ENCODE results near the gene CCBE1. TPM values are rescaled to one million over a fixed set of nuclear protein-coding genes. Genes with fewer than 3 reads are reported as not detected.

CCBE1 gene
- total RNA-seq, 4 donors from 2014 or later: 1.3 to 30.2 (median 8.0) TPM

- ATAC-seq (ENCODE audit: low FRiP score) (no peak), DNase-seq (ENCODE audit: low spot score) (no peak)
- no peak for TF ChIP-seq CTCF (IDR thresholded peaks at IDR 0.05)
These were observed 259.2 kb downstream of the CCBE1 start for GRCh38 chr18:59437851-59438569.

GRCh38 chr18:59432803-59433597 lies 264.2 kb downstream of the CCBE1 start:
- no peak for ATAC-seq (ENCODE audit: low FRiP score)
- no peak for DNase-seq (ENCODE audit: low spot score)
- TF ChIP-seq CTCF (IDR thresholded peaks at IDR 0.05): no peak

GRCh38 chr18:59431131-59431530 lies 266.1 kb downstream of the CCBE1 start:
- ATAC-seq (ENCODE audit: low FRiP score) (no peak), DNase-seq (ENCODE audit: low spot score) (no peak)
- no peak for TF ChIP-seq CTCF (IDR thresholded peaks at IDR 0.05)

GRCh38 chr18:59429608-59430007 lies 267.6 kb downstream of the CCBE1 start:
- ATAC-seq (ENCODE audit: low FRiP score): no peak
- TF ChIP-seq CTCF (IDR thresholded peaks at IDR 0.05): no peak
- DNase-seq (ENCODE audit: low spot score): no peak

- no peak for DNase-seq (ENCODE audit: low spot score)
- no peak for TF ChIP-seq CTCF (IDR thresholded peaks at IDR 0.05)
- ATAC-seq (ENCODE audit: low FRiP score): no peak
These were observed 269.2 kb downstream of the CCBE1 start for GRCh38 chr18:59428018-59428417.

- no peak for DNase-seq (ENCODE audit: low spot score)
- TF ChIP-seq CTCF (IDR thresholded peaks at IDR 0.05): no peak
- no peak for ATAC-seq (ENCODE audit: low FRiP score)
These were observed 270.4 kb downstream of the CCBE1 start for GRCh38 chr18:59426855-59427254.

Data from omental fat pad (tissue), 4 donors.